Activated CD8-positive, alpha-beta T cell treated with anti-CD3 and anti-CD28 coated beads for 36 hours (primary cell): ENCODE measurements around the gene WDR54. TPM values are rescaled to one million over a fixed set of nuclear protein-coding genes. Genes with fewer than 3 reads are reported as not detected.
A peak's percentile ranks its signal among the peaks of the same experiment; 100 is the strongest.
"Not testable (repeated sequence)": the region's sequence is repeated elsewhere in the genome, so short reads cannot be mapped to it uniquely, and the experiment has no call there.

ENCODE experiments used
- ATAC-seq: fragments of 200-7000 bp; cut with Tn5 transposase; one replicate; pipeline ENCODE4 v1.10.0; 2021; ENCODE audit warnings: mild to moderate bottlenecking, moderate library complexity
- CTCF ChIA-PET: fragments of 350-600 bp; sonication (Branson Sonifier 250); formaldehyde crosslinking; loops from one replicate; lab custom pipeline; 2021; ENCODE audit warnings: antibody characterized with exemption; lab: Charles Lee
- POLR2A ChIA-PET: fragments of 350-600 bp; sonication (Branson Sonifier 250); formaldehyde crosslinking; loops from one replicate; lab custom pipeline; 2021; ENCODE audit warnings: antibody characterized with exemption; lab: Charles Lee
- DNase-seq: peaks from one replicate; pipeline ENCODE4 v3.0.0-alpha.2; 2020
- H3K27ac Mint-ChIP-seq: one replicate; pipeline ENCODE4 v1.8.0; 2021; ENCODE audit warnings: mild to moderate bottlenecking, mixed read lengths
- H3K27me3 Mint-ChIP-seq: one replicate; pipeline ENCODE4 v1.8.0; 2021; ENCODE audit warnings: mixed read lengths
- H3K36me3 Mint-ChIP-seq: one replicate; pipeline ENCODE4 v1.8.0; 2021; ENCODE audit warnings: low read depth, mixed read lengths
- H3K4me1 Mint-ChIP-seq: one replicate; pipeline ENCODE4 v1.8.0; 2021; ENCODE audit warnings: low read depth, mixed read lengths
- H3K4me3 Mint-ChIP-seq: one replicate; pipeline ENCODE4 v1.8.0; 2021; ENCODE audit warnings: mild to moderate bottlenecking, moderate library complexity, mixed read lengths
- H3K9me3 Mint-ChIP-seq: one replicate; pipeline ENCODE4 v1.8.0; 2021; ENCODE audit warnings: mixed read lengths
- CTCF ChIP-seq: fragments of 200-600 bp; IDR thresholded peaks from one replicate; pipeline ENCODE4 v1.8.0; 2022; ENCODE audit warnings: antibody characterized with exemption, mild to moderate bottlenecking
- intact Hi-C: fragments of 100-400 bp; cut with micrococcal nuclease; formaldehyde crosslinking; loops from one replicate; pipeline ENCODE4 v1.10.0; 2022
- total RNA-seq, 2 experiments: library from RNA; stranded (reverse); gene quantifications; one replicate each; pipeline ENCODE4 v1.2.3, GENCODE V29; 2021

Gene WDR54
- total RNA-seq, 2 experiments from 2014 or later: 129 to 132 TPM

GRCh38 chr2:74419345-74419744 is 2.2 kb upstream of the WDR54 start:
- CTCF ChIA-PET: interaction anchor here (1.2 kb wide), 1 partner anchor 54 kb away, joined by 3 read pairs; the partner anchor contains the start of gene MRPL53
- Mint-ChIP-seq H3K4me3 (no peak overlapping the region), H3K4me1 (peaks cover 29% of the 10 kb centered on the region), H3K27me3 (peaks cover 2% of the 10 kb centered on the region), H3K36me3 (peaks cover 12% of the 10 kb centered on the region), H3K27ac (no peak overlapping the region), H3K9me3 (no peaks in the 10 kb centered on the region)
- no peak for ATAC-seq
- TF ChIP-seq CTCF: no peak
- POLR2A ChIA-PET: no interaction called here
- intact Hi-C loops: no loop called here
- DNase-seq: no peak

- DNase-seq: no peak
- Mint-ChIP-seq H3K9me3 (no peaks in the 10 kb centered on the region), H3K36me3 (peaks cover 17% of the 10 kb centered on the region), H3K4me1 (peaks cover 26% of the 10 kb centered on the region), H3K4me3 (peak overlapping the region; percentile 97), H3K27ac (peak overlapping the region; percentile 86), H3K27me3 (no peaks in the 10 kb centered on the region)
- CTCF ChIA-PET: interaction anchor here (1.7 kb wide), 1 partner anchor 62 kb away, joined by 3 read pairs; no protein-coding TSS in a partner anchor
- no peak for TF ChIP-seq CTCF
- no peak for ATAC-seq
- POLR2A ChIA-PET: interaction anchor here (0.7 to 2.9 kb wide), 3 partner anchors 9 to 113 kb away, joined by 3 to 25 read pairs (median 3); partner anchors contain the start of genes INO80B and WBP1
- intact Hi-C loops: no loop called here
These were observed 1.5 kb upstream of the WDR54 start for GRCh38 chr2:74420006-74420405.

- DNase-seq, intact Hi-C loops, H3K27me3 Mint-ChIP-seq, ATAC-seq, H3K9me3 Mint-ChIP-seq: not testable (repeated sequence)
- Mint-ChIP-seq H3K4me3 (peak overlapping the region; percentile 97), H3K36me3 (peaks cover 20% of the 10 kb centered on the region), H3K27ac (peak overlapping the region; percentile 86), H3K4me1 (peaks cover 23% of the 10 kb centered on the region)
- POLR2A ChIA-PET: interaction anchor here (0.6 to 2.9 kb wide), 11 partner anchors 9 to 685 kb away, joined by 3 to 25 read pairs (median 3); partner anchors contain the start of genes AUP1, INO80B, MRPL53 and WBP1
- CTCF ChIA-PET: interaction anchor here (0.9 to 1.7 kb wide), 5 partner anchors 19 to 111 kb away, joined by 3 to 5 read pairs (median 3); no protein-coding TSS in a partner anchor
These were observed 957 bp upstream of the WDR54 start for GRCh38 chr2:74420443-74421103.

GRCh38 chr2:74423231-74424095 is 1.9 kb downstream of the WDR54 start:
- ATAC-seq (no peak), DNase-seq (no peak)
- H3K27ac Mint-ChIP-seq: no peak overlapping the region
- ChIA-PET CTCF (interaction anchor here (0.7 to 1.0 kb wide), 2 partner anchors 8 to 32 kb away, joined by 3 to 4 read pairs; no protein-coding TSS in a partner anchor), POLR2A (interaction anchor here (0.6 to 1.1 kb wide), 2 partner anchors 31 to 203 kb away, joined by 3 to 5 read pairs; partner anchors contain the start of gene INO80B)
- H3K4me1 Mint-ChIP-seq: peaks cover 18% of the 10 kb centered on the region
- no peaks in the 10 kb centered on the region for H3K27me3 Mint-ChIP-seq
- intact Hi-C loops: no loop called here
- TF ChIP-seq CTCF: no peak
- H3K9me3 Mint-ChIP-seq: no peaks in the 10 kb centered on the region
- H3K4me3 Mint-ChIP-seq: peak overlapping the region; percentile 97
- H3K36me3 Mint-ChIP-seq: peaks cover 20% of the 10 kb centered on the region
